K562 (cell line): ENCODE results near the gene DOCK8. TPM values are rescaled to one million over a fixed set of nuclear protein-coding genes. Genes with fewer than 3 reads are reported as not detected.

ENCODE experiments used
- ATAC-seq: fragments of 200-7000 bp; cut with Tn5 transposase; 3 replicates; pipeline ENCODE4 v1.9.1; 2020; ENCODE audit warnings: moderate library complexity
- BruUV-seq: library from RNA; stranded (reverse); fragments of 400-500 nt; replicated peaks from 2 replicates; lab custom pipeline; 2021; lab: Mats Ljungman, UMichigan
- CTCF ChIA-PET: fragments of 300-600 bp; formaldehyde crosslinking; extraction: SDS; loops from one replicate; lab custom pipeline; 2021; ENCODE audit warnings: low intra/inter-chr PET ratio; lab: Yijun Ruan, JAX
- POLR2A ChIA-PET: fragments of 300-600, 350-650 bp; sonication (Branson Sonifier 250); formaldehyde crosslinking; extraction: SDS; loops from one replicate; lab custom pipeline; 2021; ENCODE audit warnings: antibody characterized with exemption, inconsistent platforms; lab: Yijun Ruan, JAX
- DNase-seq, 4 experiments: peaks; one replicate each; pipeline versions ENCODE4 v3.0.0 to v3.0.0-alpha.2; 2011 to 2018; ENCODE audit warnings: low spot score in 3 of 4, mixed read lengths in 3 of 4; ENCODE audit errors: extremely low read depth in 1 of 4
- FAIRE-seq: peaks from 2 replicates; lab custom pipeline; 2011; peaks lifted over from hg19 to GRCh38; lab: Jason Lieb, UNC
- H2AFZ ChIP-seq: 2 replicates; pipeline ENCODE4 v1.6.0; 2011; ENCODE audit warnings: low read depth, low read length, control low read depth, inconsistent platforms
- H3K27ac ChIP-seq: fragments of 200-600 bp; 3 replicates; pipeline ENCODE4 v1.8.0; 2011; ENCODE audit warnings: low read depth, mild to moderate bottlenecking, control low read depth, inconsistent platforms, low read length, moderate library complexity, mixed read lengths; ENCODE audit errors: extremely low read depth
- H3K27me3 ChIP-seq, 2 experiments: fragments of 300-600 bp in 1 of 2; 2 replicates in 1 of 2; 3 replicates in 1 of 2; pipeline versions ENCODE4 v1.6.0 to v1.8.0; 2011; ENCODE audit warnings: inconsistent platforms in 2 of 2, low read length in 2 of 2, mild to moderate bottlenecking in 1 of 2, mixed read lengths in 1 of 2, moderate library complexity in 1 of 2; ENCODE audit not compliant: control insufficient read depth in 2 of 2, insufficient read depth in 2 of 2
- H3K36me3 ChIP-seq: fragments of 300-600 bp; 3 replicates; pipeline ENCODE4 v1.8.0; 2011; ENCODE audit warnings: mild to moderate bottlenecking, low read length, inconsistent platforms; ENCODE audit not compliant: control insufficient read depth, insufficient read depth
- H3K4me1 ChIP-seq, 2 experiments: fragments of 200-600 bp in 1 of 2; replicated peaks in 1 of 2; 2 replicates in 1 of 2; 3 replicates in 1 of 2; pipeline versions ENCODE4 v1.5.1 to v1.8.0; 2011; ENCODE audit warnings: inconsistent platforms in 2 of 2, low read length in 2 of 2, mild to moderate bottlenecking in 1 of 2, mixed read lengths in 1 of 2, moderate library complexity in 1 of 2; ENCODE audit not compliant: control insufficient read depth in 2 of 2, insufficient read depth in 2 of 2
- H3K4me2 ChIP-seq: 2 replicates; pipeline ENCODE4 v1.6.1; 2011; ENCODE audit warnings: low read length, control low read depth, inconsistent platforms, mixed read lengths; ENCODE audit not compliant: insufficient read depth
- H3K4me3 ChIP-seq: fragments of 200-600 bp; sonication (generic), shearing (Covaris generic); 2 replicates; pipeline ENCODE4 v1.5.1; 2016; ENCODE audit warnings: control low read depth, inconsistent platforms
- H3K79me2 ChIP-seq: fragments of 200-600 bp; 3 replicates; pipeline ENCODE4 v1.8.0; 2011; ENCODE audit warnings: low read length, inconsistent platforms; ENCODE audit not compliant: control insufficient read depth, insufficient read depth
- H3K9ac ChIP-seq, 2 experiments: 2 replicates each; pipeline versions ENCODE4 v1.6.0 to v1.6.1; 2011; ENCODE audit warnings: low read depth in 2 of 2, low read length in 2 of 2, control low read depth in 1 of 2, inconsistent platforms in 1 of 2, mild to moderate bottlenecking in 1 of 2, mixed read lengths in 1 of 2; ENCODE audit not compliant: insufficient read depth in 1 of 2
- H3K9me1 ChIP-seq: one replicate; pipeline ENCODE4 v1.6.0; 2011; ENCODE audit warnings: inconsistent platforms, mild to moderate bottlenecking, low read length, moderate library complexity; ENCODE audit not compliant: control insufficient read depth, insufficient read depth
- H3K9me3 ChIP-seq: replicated peaks from 2 replicates; pipeline ENCODE4 v1.5.1; 2011; ENCODE audit warnings: low read depth, low read length, inconsistent platforms; ENCODE audit not compliant: control insufficient read depth, insufficient read depth
- H4K20me1 ChIP-seq: replicated peaks from 2 replicates; pipeline ENCODE4 v1.6.1; 2011; ENCODE audit warnings: low read length, inconsistent platforms, mixed read lengths; ENCODE audit not compliant: control insufficient read depth, insufficient read depth
- ARID1B ChIP-seq: fragments of 450-650 bp; IDR thresholded peaks from 2 replicates; pipeline ENCODE4 v1.6.1; 2016; ENCODE audit warnings: antibody characterized with exemption, mild to moderate bottlenecking, inconsistent platforms
- BCOR ChIP-seq: fragments of 450-650 bp; IDR thresholded peaks from 2 replicates; pipeline ENCODE4 v1.6.1; 2016
- CBFA2T2 ChIP-seq: fragments of 450-650 bp; conservative IDR thresholded peaks from 2 replicates; pipeline ENCODE4 v1.6.1; 2017; ENCODE audit warnings: mild to moderate bottlenecking
- CBFA2T3 ChIP-seq: fragments of 450-650 bp; IDR thresholded peaks from 2 replicates; pipeline ENCODE4 v1.6.1; 2017
- CTCF ChIP-seq, 3 experiments: IDR thresholded peaks in 2 of 3; conservative IDR thresholded peaks in 1 of 3; 2 replicates each; pipeline ENCODE4 v1.5.1; 2011 to 2012; ENCODE audit warnings: low read length in 3 of 3, mild to moderate bottlenecking in 3 of 3, control low read depth in 2 of 3, improper control_type of control experiment in 1 of 3, inconsistent platforms in 1 of 3, low read depth in 1 of 3, mixed read lengths in 1 of 3, moderate library complexity in 1 of 3; ENCODE audit not compliant: insufficient read depth in 2 of 3
- DPF2 ChIP-seq: fragments of 450-650 bp; IDR thresholded peaks from 2 replicates; pipeline ENCODE4 v1.6.1; 2016
- EP300 ChIP-seq: IDR thresholded peaks from 2 replicates; pipeline ENCODE4 v1.6.1; 2012; ENCODE audit warnings: low read length, improper control_type of control experiment
- FOSL1 ChIP-seq: fragments of 200-800 bp; sonication (Bioruptor generic); conservative IDR thresholded peaks from 2 replicates; pipeline ENCODE4 v1.6.1; 2016; ENCODE audit warnings: missing genetic modification characterization, missing compliant biosample characterization
- FOXP4 ChIP-seq: sonication (generic); formaldehyde crosslinking; IDR thresholded peaks from 2 replicates; pipeline ENCODE4 v1.8.0; 2022; ENCODE audit warnings: mild to moderate bottlenecking, missing genetic modification reagents, borderline replicate concordance
- KAT7 ChIP-seq: sonication (generic); formaldehyde crosslinking; IDR thresholded peaks from 2 replicates; pipeline ENCODE4 v1.8.0; 2022; ENCODE audit warnings: missing genetic modification reagents, mild to moderate bottlenecking, borderline replicate concordance
- MAFG ChIP-seq: fragments of 450-650 bp; conservative IDR thresholded peaks from 2 replicates; pipeline ENCODE4 v1.6.1; 2016; ENCODE audit warnings: missing genetic modification characterization, missing compliant biosample characterization
- MEIS2 ChIP-seq: fragments of 450-650 bp; IDR thresholded peaks from 2 replicates; pipeline ENCODE4 v1.6.1; 2014; ENCODE audit warnings: mild to moderate bottlenecking; ENCODE audit not compliant: partially characterized antibody
- MNT ChIP-seq, 2 experiments: fragments of 450-650 bp; conservative IDR thresholded peaks; 2 replicates each; pipeline ENCODE4 v1.6.1; 2017; ENCODE audit warnings: mild to moderate bottlenecking in 2 of 2, moderate library complexity in 2 of 2
- MYNN ChIP-seq, 2 experiments: sonication (generic); formaldehyde crosslinking in 1 of 2; IDR thresholded peaks; 2 replicates each; pipeline versions ENCODE4 v1.5.0 to v1.6.1; 2016 to 2020; ENCODE audit warnings: antibody characterized with exemption in 1 of 2, missing genetic modification reagents in 1 of 2
- SMARCA4 ChIP-seq: fragments of 450-650 bp; IDR thresholded peaks from 2 replicates; pipeline ENCODE4 v1.6.1; 2016
- ZNF124 ChIP-seq: sonication (generic); formaldehyde crosslinking; IDR thresholded peaks from 2 replicates; pipeline ENCODE4 v1.8.1; 2022; ENCODE audit warnings: missing genetic modification reagents
- ZNF282 ChIP-seq: sonication (generic); formaldehyde crosslinking; IDR thresholded peaks from 2 replicates; pipeline ENCODE4 v1.8.1; 2023; ENCODE audit warnings: missing genetic modification reagents
- ZNF586 ChIP-seq: fragments of 450-650 bp; formaldehyde crosslinking; conservative IDR thresholded peaks from 2 replicates; pipeline ENCODE4 v1.4.0; 2020; ENCODE audit warnings: mild to moderate bottlenecking, moderate library complexity
- WGBS: fragments of 100-300 bp; shearing (Covaris generic); methylation state at CpG from one replicate; pipeline ENCODE4 v1.1.6; 2016; ENCODE audit warnings: low coverage, mixed read lengths; ENCODE audit not compliant: insufficient coverage; ENCODE audit errors: missing lambda C conversion rate; 5-methylcytosine and 5-hydroxymethylcytosine counted together
- in situ Hi-C: fragments of 300-500 bp; cut with MboI; formaldehyde crosslinking; loops from 4 replicates; pipeline ENCODE4 v1.15.0; 2018; ENCODE audit warnings: inconsistent platforms, mixed read lengths
- intact Hi-C: fragments of 100-400 bp; cut with micrococcal nuclease; formaldehyde crosslinking; loops from 2 replicates; pipeline ENCODE4 v1.14.2; 2022
- polyA plus RNA-seq, 8 experiments: library from polyadenylated mRNA; depleted of rRNA in 4 of 8; stranded (reverse) in 5 of 8; unstranded in 3 of 8; fragments of >200 nt; fragmentation: Nextera tagmentation in 2 of 8; fragmentation: Illumina TruSeq in 1 of 8; extraction: Ambion mirVana in 2 of 8; extraction: Trizol in 1 of 8; gene quantifications; 2 replicates each; pipeline versions ENCODE4 v1.2.1 to v1.2.3, GENCODE V29; 2011 to 2014; ENCODE audit warnings: inconsistent platforms in 1 of 8, missing spikeins in 1 of 8
- total RNA-seq, 7 experiments: library from RNA; depleted of rRNA in 6 of 7; stranded (reverse); fragments of >200 nt in 6 of 7; fragmentation: Illumina TruSeq in 2 of 7; extraction: Trizol in 2 of 7; gene quantifications; 2 replicates each; pipeline versions ENCODE4 v1.2.1 to v1.2.3, GENCODE V29; 2011 to 2021; ENCODE audit warnings: low replicate concordance in 1 of 7

Gene DOCK8
- total and polyA plus RNA-seq, 9 of the 15 experiments (the other 6 are each of a cell fraction or from before 2014, with no cell fraction given), result 14.4 to 53.8 (median 25.1) TPM

GRCh38 chr9:371349-371748, 156.7 kb downstream of the DOCK8 start:
- in situ Hi-C loops (no loop called here), intact Hi-C loops (no loop called here)
- ATAC-seq, result peak; percentile 47; the same call in 1 of the 3 replicates
- BruUV-seq, result no TSS peak
- no peak overlapping the region for H3K9ac ChIP-seq
- peaks cover 66% of the 10 kb centered on the region; the same call in 2 of the 3 replicates for H3K36me3 ChIP-seq
- no peak overlapping the region for H3K4me2 ChIP-seq
- no peak overlapping the region for H3K4me3 ChIP-seq
- H3K4me1 ChIP-seq, result no peaks in the 10 kb centered on the region; a peak in 1 of 5 replicates
- no peaks in the 10 kb centered on the region for H4K20me1 ChIP-seq
- peak; percentile 23 to 56 (median 36) for DNase-seq
- ChIA-PET POLR2A (interaction anchor here (0.7 kb wide), 1 partner anchor 75 kb away, joined by 3 read pairs; no protein-coding TSS in a partner anchor), CTCF (no interaction called here)
- H3K9me1 ChIP-seq, result no peaks in the 10 kb centered on the region
- H2AFZ ChIP-seq, result no peak overlapping the region
- no peaks in the 10 kb centered on the region for H3K79me2 ChIP-seq
- FAIRE-seq, result peak; percentile 49
- no peaks in the 10 kb centered on the region for H3K9me3 ChIP-seq
- H3K27me3 ChIP-seq, result no peaks in the 10 kb centered on the region
- H3K27ac ChIP-seq, result no peak overlapping the region
- WGBS, result 8% methylated on average over 3 of the region's 3 CpGs
- TF ChIP-seq ARID1B (peak; percentile 69), MEIS2 (peak; percentile 66), DPF2 (peak; percentile 24; the same call in 1 of the 2 replicates), ZNF124 (CRISPR knock-in tag) (no peak), ZNF282 (CRISPR knock-in tag) (no peak), CTCF (IDR thresholded peaks at IDR 0.05 in 2 of 3, conservative IDR thresholded peaks at IDR 0.05 in 1 of 3; ENCODE audit: insufficient read depth in 2 of 3, low read depth in 1 of 3, low read length in 3 of 3) (no peak), MAFG (tag) (0 out of 2 replicates have a peak, but pooled peaks have one; percentile 12), EP300 (peak; percentile 51), FOXP4 (no peak), SMARCA4 (peak; percentile 20; the same call in 1 of the 2 replicates), CBFA2T2 (peak; percentile 39), BCOR (no peak), MNT (conservative IDR thresholded peaks at IDR 0.05) (no peak), FOSL1 (tag) (peak; percentile 39; the same call in 1 of the 2 replicates), MYNN (IDR thresholded peaks at IDR 0.05) (peak; percentile 55; the same call in 1 of the 2 replicates), MYNN (CRISPR knock-in tag; IDR thresholded peaks at IDR 0.05) (no peak), CBFA2T3 (peak; percentile 68), KAT7 (CRISPR knock-in tag) (no peak), ZNF586 (no peak)
